OCI-LY1 (cell line): ENCODE results near the gene SCN2B.

ENCODE experiments used
- EZH2 ChIP-seq: fragments of 200-600 bp; sonication (generic), shearing (Covaris generic); IDR thresholded peaks from 2 replicates; pipeline ENCODE4 v1.8.0; 2017; ENCODE audit warnings: borderline replicate concordance, mixed run types, mild to moderate bottlenecking, antibody characterized with exemption, low read length, moderate library complexity, mixed read lengths
- TF ChIP-seq, protein P1 (sequence below): fragments of 200-600 bp; sonication (generic), shearing (Covaris generic); IDR thresholded peaks from 2 replicates; pipeline ENCODE4 v1.5.1; 2017; ENCODE audit warnings: mild to moderate bottlenecking, antibody characterized with exemption, low read length, moderate library complexity, mixed read lengths

DNA sequence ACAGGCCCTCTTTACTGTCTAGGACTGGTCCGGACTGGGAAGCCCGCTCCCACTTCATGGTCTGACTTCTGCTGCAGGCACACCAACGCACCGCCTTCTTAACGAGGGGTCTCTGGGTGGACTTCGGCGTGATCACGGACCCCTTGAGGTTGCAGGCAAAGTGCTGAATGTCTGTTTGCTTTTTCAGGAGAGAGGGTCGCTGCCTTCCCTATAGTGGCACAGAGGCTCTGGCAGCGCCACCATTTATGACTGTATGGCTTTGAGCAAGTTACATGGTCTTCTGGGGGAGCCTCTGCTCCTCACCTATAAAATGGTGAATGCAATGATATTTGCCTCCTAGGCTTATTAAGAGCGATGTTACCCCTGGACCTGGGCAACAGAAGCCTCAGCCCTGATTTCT is 22.5 kb downstream of the SCN2B start:
- no peak for TF ChIP-seq EZH2
- TF ChIP-seq, protein P1, sequence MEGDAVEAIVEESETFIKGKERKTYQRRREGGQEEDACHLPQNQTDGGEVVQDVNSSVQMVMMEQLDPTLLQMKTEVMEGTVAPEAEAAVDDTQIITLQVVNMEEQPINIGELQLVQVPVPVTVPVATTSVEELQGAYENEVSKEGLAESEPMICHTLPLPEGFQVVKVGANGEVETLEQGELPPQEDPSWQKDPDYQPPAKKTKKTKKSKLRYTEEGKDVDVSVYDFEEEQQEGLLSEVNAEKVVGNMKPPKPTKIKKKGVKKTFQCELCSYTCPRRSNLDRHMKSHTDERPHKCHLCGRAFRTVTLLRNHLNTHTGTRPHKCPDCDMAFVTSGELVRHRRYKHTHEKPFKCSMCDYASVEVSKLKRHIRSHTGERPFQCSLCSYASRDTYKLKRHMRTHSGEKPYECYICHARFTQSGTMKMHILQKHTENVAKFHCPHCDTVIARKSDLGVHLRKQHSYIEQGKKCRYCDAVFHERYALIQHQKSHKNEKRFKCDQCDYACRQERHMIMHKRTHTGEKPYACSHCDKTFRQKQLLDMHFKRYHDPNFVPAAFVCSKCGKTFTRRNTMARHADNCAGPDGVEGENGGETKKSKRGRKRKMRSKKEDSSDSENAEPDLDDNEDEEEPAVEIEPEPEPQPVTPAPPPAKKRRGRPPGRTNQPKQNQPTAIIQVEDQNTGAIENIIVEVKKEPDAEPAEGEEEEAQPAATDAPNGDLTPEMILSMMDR = no peak
